Breast epithelium (tissue), 3 donors: ENCODE results near the gene HMCES.

Experiments used
- POLR2A ChIP-seq: fragments of 450-650 bp; IDR thresholded peaks from one replicate; pipeline ENCODE4 v1.6.1; 2016; ENCODE audit warnings: antibody characterized with exemption, mild to moderate bottlenecking, moderate library complexity
- POLR2AphosphoS5 ChIP-seq, 3 donors: sonication (generic); formaldehyde crosslinking; IDR thresholded peaks; one replicate each; pipeline ENCODE4 v1.6.1; 2017; ENCODE audit warnings: antibody characterized with exemption in 3 of 3
- TF ChIP-seq, protein P1 (sequence below), 3 donors: fragments of 450-650 bp; IDR thresholded peaks; one replicate each; pipeline ENCODE4 v1.5.1; 2016 to 2017; ENCODE audit warnings: antibody characterized with exemption in 3 of 3, mild to moderate bottlenecking in 3 of 3, moderate library complexity in 3 of 3

DNA sequence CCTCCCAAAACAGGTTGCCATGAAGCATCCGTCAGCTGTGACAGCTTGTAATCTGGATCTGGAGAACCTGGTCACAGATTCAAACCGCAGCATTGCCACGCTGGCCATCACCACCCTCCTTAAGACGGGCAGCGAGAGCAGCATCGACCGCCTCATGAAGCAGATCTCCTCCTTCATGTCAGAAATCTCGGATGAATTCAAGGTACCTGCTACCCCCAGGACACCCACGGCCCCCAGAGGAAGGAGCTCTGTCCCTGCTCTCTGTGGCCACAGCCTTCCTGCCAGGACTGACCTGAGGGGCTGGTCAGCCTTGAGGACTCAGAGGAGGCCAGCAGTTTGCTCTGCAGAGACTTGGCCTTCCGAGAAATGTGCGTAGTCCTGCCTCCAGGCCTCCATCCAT lies 18.1 kb upstream of the HMCES start:
- TF ChIP-seq, protein P1, sequence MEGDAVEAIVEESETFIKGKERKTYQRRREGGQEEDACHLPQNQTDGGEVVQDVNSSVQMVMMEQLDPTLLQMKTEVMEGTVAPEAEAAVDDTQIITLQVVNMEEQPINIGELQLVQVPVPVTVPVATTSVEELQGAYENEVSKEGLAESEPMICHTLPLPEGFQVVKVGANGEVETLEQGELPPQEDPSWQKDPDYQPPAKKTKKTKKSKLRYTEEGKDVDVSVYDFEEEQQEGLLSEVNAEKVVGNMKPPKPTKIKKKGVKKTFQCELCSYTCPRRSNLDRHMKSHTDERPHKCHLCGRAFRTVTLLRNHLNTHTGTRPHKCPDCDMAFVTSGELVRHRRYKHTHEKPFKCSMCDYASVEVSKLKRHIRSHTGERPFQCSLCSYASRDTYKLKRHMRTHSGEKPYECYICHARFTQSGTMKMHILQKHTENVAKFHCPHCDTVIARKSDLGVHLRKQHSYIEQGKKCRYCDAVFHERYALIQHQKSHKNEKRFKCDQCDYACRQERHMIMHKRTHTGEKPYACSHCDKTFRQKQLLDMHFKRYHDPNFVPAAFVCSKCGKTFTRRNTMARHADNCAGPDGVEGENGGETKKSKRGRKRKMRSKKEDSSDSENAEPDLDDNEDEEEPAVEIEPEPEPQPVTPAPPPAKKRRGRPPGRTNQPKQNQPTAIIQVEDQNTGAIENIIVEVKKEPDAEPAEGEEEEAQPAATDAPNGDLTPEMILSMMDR (IDR thresholded peaks at IDR 0.05): no peak
- TF ChIP-seq POLR2A (no peak), POLR2AphosphoS5 (IDR thresholded peaks at IDR 0.05) (no peak)
